GM23338 (cell line): ENCODE results near the gene KRT37.

Experiments used
- CREB1 ChIP-seq: fragments of 250-450 bp; sonication (Bioruptor Pico); IDR thresholded peaks from 2 replicates; pipeline ENCODE4 v1.5.0; 2020; ENCODE audit warnings: low read depth, mild to moderate bottlenecking, moderate library complexity
- CTCF ChIP-seq, 2 experiments: fragments of 200-600 bp in 1 of 2; sonication (generic) in 1 of 2; conservative IDR thresholded peaks; 2 replicates each; pipeline versions ENCODE4 v1.5.1 to v1.6.1; 2016 to 2017; ENCODE audit warnings: antibody characterized with exemption in 2 of 2, low read depth in 2 of 2, mild to moderate bottlenecking in 2 of 2, moderate library complexity in 1 of 2
- EZH2 ChIP-seq: fragments of 200-600 bp; sonication (generic); IDR thresholded peaks from one replicate; pipeline ENCODE4 v1.8.0; 2017; ENCODE audit warnings: antibody characterized with exemption, mild to moderate bottlenecking, low read depth; ENCODE audit not compliant: unreplicated experiment
- EZH2phosphoT487 ChIP-seq: fragments of 200-600 bp; sonication (generic); IDR thresholded peaks from one replicate; pipeline ENCODE4 v1.8.1; 2018; ENCODE audit warnings: antibody characterized with exemption; ENCODE audit not compliant: unreplicated experiment
- JUNB ChIP-seq: IDR thresholded peaks from one replicate; pipeline ENCODE4 v1.6.1; 2016; ENCODE audit warnings: antibody characterized with exemption; ENCODE audit not compliant: unreplicated experiment
- REST ChIP-seq: IDR thresholded peaks from one replicate; pipeline ENCODE4 v1.6.1; 2018; ENCODE audit warnings: antibody characterized with exemption; ENCODE audit not compliant: unreplicated experiment
- STAT1 ChIP-seq: IDR thresholded peaks from one replicate; pipeline ENCODE4 v1.6.1; 2016; ENCODE audit warnings: antibody characterized with exemption; ENCODE audit not compliant: unreplicated experiment
- ZNF114 ChIP-seq: fragments of 250-450 bp; sonication (Bioruptor Pico); IDR thresholded peaks from 2 replicates; pipeline ENCODE4 v1.5.0; 2020; ENCODE audit warnings: mild to moderate bottlenecking, moderate library complexity
- ZNF331 ChIP-seq: fragments of 250-450 bp; sonication (Bioruptor Pico); IDR thresholded peaks from 2 replicates; pipeline ENCODE4 v1.5.0; 2020; ENCODE audit warnings: low read depth, mild to moderate bottlenecking, moderate library complexity

GRCh38 chr17:41467561-41467960 lies 43.2 kb upstream of the KRT37 start:
- TF ChIP-seq EZH2phosphoT487 (no peak), CTCF (conservative IDR thresholded peaks at IDR 0.05; ENCODE audit: low read depth in 2 of 2) (no peak), EZH2 (no peak), ZNF114 (CRISPR knock-in tag) (no peak), CREB1 (CRISPR knock-in tag) (no peak), JUNB (no peak), REST (no peak), ZNF331 (CRISPR knock-in tag) (no peak), STAT1 (no peak)
